ENCODE data around the gene PCIF1. TPM values are rescaled to one million over a fixed set of nuclear protein-coding genes. Genes with fewer than 3 reads are reported as not detected.

Gene PCIF1
- total and polyA plus RNA-seq, 8 donors: 13.3 to 34.9 (median 18.7) TPM

DNA sequence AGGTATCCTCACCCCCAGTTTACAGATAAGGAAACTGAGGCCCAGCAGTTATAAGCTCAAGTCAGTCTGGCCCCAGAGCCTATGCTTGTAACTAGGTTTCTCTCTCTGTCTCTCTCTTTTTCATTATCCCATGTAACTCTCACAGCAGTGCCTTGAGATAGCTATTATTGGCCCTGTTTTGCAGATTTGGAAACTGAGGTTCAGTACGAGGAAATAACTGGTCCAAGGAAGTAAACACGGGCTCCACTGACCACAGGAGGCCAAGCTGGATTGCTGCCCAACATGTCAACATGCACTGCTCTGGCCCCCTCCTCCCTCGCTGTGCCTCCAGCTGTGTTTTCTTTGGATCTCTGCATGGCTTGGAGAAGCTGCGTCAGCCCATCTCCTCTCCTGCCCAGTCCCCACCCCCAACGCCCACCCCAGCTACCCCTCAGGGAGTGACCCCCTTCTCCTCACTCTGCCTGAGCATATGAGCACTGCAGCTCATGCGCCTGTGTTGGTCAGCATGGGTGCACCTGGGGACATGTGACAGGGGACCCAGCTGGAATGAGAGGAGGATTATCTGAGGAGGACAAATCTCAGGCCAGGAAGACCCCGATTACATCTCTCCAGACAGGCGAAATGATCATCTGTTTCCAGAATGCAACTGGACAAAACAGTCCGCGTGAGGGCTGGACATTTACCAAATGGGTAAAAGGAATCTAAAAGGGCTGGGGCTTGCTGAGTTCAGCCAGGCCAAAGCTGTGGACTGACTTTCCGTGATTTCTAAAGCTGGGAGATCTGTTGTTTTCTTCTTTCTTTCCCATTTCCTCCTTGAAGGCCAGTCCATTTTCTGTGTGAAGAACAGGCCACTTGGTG lies 14.7 kb upstream of the PCIF1 start:
- peak overlapping the region in 1 of 4 donors; percentile 22 for H3K27ac ChIP-seq
- DNase-seq: peak in 2 of 6 donors; percentile 36 to 45
- peak in 3 of 4 donors; percentile 44 to 59 (median 50) for ATAC-seq
- no peak for FAIRE-seq
- intact Hi-C loops (cut with DNase I): no loop called here
- no peaks in the 10 kb centered on the region for H3K27me3 ChIP-seq
- H3K9me3 ChIP-seq: no peaks in the 10 kb centered on the region
- H3K4me1 ChIP-seq: no peaks in the 10 kb centered on the region
- TF ChIP-seq, protein P1, sequence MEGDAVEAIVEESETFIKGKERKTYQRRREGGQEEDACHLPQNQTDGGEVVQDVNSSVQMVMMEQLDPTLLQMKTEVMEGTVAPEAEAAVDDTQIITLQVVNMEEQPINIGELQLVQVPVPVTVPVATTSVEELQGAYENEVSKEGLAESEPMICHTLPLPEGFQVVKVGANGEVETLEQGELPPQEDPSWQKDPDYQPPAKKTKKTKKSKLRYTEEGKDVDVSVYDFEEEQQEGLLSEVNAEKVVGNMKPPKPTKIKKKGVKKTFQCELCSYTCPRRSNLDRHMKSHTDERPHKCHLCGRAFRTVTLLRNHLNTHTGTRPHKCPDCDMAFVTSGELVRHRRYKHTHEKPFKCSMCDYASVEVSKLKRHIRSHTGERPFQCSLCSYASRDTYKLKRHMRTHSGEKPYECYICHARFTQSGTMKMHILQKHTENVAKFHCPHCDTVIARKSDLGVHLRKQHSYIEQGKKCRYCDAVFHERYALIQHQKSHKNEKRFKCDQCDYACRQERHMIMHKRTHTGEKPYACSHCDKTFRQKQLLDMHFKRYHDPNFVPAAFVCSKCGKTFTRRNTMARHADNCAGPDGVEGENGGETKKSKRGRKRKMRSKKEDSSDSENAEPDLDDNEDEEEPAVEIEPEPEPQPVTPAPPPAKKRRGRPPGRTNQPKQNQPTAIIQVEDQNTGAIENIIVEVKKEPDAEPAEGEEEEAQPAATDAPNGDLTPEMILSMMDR (IDR thresholded peaks at IDR 0.05): no peak
- no peak overlapping the region for H3K4me3 ChIP-seq
- H3K36me3 ChIP-seq: no peaks in the 10 kb centered on the region
- WGBS, 2 donors: 34 to 43% methylated on average over 11 of the region's 11 CpGs

DNA sequence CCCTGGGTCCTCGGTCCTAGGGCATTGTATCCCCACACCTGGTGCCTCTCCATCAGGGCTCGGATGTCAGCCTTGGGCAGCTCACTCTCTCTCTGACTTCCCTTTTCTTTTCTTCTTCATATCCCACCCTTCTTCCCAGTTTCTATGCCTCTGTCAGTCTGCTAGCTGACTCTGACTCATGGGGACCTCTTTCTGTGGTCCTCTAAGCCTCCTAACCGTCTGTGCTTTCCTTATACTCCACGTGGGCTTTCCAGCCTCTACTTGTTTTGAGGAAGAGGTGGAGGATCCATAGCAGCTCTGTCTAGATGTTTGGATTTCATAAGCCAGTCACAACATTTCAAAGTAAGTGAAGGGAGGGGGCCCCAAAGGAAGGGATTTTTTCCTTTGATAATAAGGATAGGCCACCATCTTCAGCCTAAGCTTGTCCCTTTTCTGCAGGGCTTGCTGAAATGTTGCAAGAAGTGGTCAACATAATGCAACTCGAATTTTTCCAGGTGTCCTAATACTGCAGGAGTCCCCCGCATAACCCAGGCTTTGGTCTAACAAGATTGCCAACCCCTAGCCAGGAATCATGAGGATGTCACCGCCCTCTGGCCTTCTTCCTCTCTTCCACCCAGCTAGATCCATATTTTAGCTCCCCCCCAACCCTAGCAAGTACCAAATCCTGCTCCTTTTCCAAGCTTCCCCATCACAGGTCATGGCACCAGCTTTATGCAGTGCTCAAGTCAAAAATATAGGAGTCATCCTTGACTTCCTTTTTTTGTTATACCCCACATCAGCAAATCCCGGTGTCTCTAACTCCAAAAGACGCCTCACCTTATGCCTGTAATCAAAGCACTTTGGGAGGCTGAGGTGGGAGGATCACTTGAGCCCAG lies 13.8 kb upstream of the PCIF1 start:
- intact Hi-C loops (cut with DNase I): no loop called here
- H3K36me3 ChIP-seq: no peaks in the 10 kb centered on the region
- ATAC-seq (peak in 1 of 4 donors; percentile 4), FAIRE-seq (no peak), DNase-seq (peak in 1 of 6 donors; percentile 4)
- H3K27ac ChIP-seq: no peak overlapping the region
- TF ChIP-seq, protein P1 (IDR thresholded peaks at IDR 0.05): no peak
- H3K27me3 ChIP-seq: no peaks in the 10 kb centered on the region
- H3K4me3 ChIP-seq: no peak overlapping the region
- H3K9me3 ChIP-seq: no peaks in the 10 kb centered on the region
- no peaks in the 10 kb centered on the region for H3K4me1 ChIP-seq
- WGBS, 2 donors: 62 to 77% methylated on average over 9 of the region's 9 CpGs

- Histone ChIP-seq H3K9me3 (no peaks in the 10 kb centered on the region), H3K4me3 (no peak overlapping the region), H3K27ac (no peak overlapping the region), H3K36me3 (no peaks in the 10 kb centered on the region), H3K27me3 (no peaks in the 10 kb centered on the region), H3K4me1 (no peaks in the 10 kb centered on the region)
- 63 to 68% methylated on average over 11 of the region's 11 CpGs for WGBS, 2 donors
- TF ChIP-seq, protein P1 (IDR thresholded peaks at IDR 0.05): no peak
- FAIRE-seq (no peak), ATAC-seq (no peak), DNase-seq (peak in 1 of 6 donors; percentile 29)
- intact Hi-C loops (cut with DNase I): no loop called here
These were observed 12.9 kb upstream of the PCIF1 start for GRCh38 chr20:45921337-45922189.

DNA sequence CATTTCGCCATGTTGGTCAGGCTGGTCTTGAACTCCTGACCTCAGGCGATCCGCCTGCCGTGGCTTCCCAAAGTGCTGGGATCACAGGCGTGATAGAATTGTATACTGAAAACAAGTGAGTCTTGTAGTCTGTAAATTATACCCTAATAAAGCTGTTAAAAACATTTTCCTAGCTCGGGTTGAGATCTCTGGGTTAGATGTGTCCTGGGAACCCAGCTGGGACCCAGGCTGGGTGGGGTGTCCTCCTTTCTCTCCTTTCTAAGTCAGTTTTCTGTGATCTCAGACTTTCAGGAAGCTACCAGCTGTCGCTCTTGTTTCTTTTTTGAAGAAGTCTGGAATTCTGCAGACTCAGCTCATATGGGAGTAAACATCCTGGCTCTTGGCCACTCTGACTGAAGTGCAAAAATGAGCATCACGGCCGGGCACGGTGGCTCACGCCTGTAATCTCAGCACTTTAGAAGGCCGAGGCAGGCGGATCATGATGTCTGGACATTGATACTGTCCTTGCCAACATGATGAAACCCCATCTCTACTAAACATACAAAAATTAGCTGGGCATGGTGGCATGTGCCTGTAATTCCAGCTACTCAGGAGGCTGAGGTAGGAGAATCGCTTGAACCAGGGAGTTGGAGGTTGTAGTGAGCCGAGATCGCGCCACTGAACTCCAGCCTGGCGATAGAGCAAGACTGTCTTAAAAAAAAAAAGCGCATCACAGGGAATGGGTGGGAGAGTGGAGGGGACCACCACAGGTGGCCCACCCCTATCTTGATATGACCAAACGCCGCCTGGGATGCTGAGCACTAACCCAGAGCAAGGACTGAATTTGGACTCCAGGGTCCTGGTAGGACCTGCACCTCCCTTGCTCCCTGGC lies 9.9 kb upstream of the PCIF1 start:
- FAIRE-seq: no peak
- peak in 1 of 6 donors; percentile 22 for DNase-seq
- WGBS, 2 donors: 54 to 68% methylated on average over 21 of the region's 21 CpGs
- Histone ChIP-seq H3K9me3 (no peaks in the 10 kb centered on the region), H3K27ac (peak overlapping the region in 2 of 4 donors; percentile 30 to 31), H3K4me3 (no peak overlapping the region), H3K27me3 (no peaks in the 10 kb centered on the region), H3K36me3 (no peaks in the 10 kb centered on the region), H3K4me1 (no peaks in the 10 kb centered on the region)
- intact Hi-C loops (cut with DNase I): no loop called here
- ATAC-seq: peak in 3 of 4 donors; percentile 53 to 73 (median 63)
- TF ChIP-seq, protein P1 (IDR thresholded peaks at IDR 0.05): no peak

Measured in pancreas (tissue), 10 donors.